Lower lobe of right lung (tissue), 2 donors: ENCODE measurements around the gene PARVA. TPM values are rescaled to one million over a fixed set of nuclear protein-coding genes. Genes with fewer than 3 reads are reported as not detected.
A peak's percentile ranks its signal among the peaks of the same experiment; 100 is the strongest.

Experiments
- ATAC-seq, 2 donors: fragments of 200-7000 bp; cut with Tn5 transposase; one replicate each; pipeline ENCODE4 v1.9.1; 2020 to 2022; ENCODE audit warnings: mild to moderate bottlenecking in 2 of 2, moderate library complexity in 2 of 2
- DNase-seq: peaks from one replicate; pipeline ENCODE4 v3.0.0-alpha.2; 2020
- H3K27ac ChIP-seq: fragments of 200-600 bp; one replicate; pipeline ENCODE4 v1.8.0; 2022
- H3K27me3 ChIP-seq: fragments of 200-600 bp; one replicate; pipeline ENCODE4 v1.8.0; 2022; ENCODE audit warnings: low read depth
- H3K36me3 ChIP-seq: fragments of 200-600 bp; one replicate; pipeline ENCODE4 v1.8.0; 2022; ENCODE audit warnings: mild to moderate bottlenecking
- H3K4me1 ChIP-seq: fragments of 200-600 bp; one replicate; pipeline ENCODE4 v1.8.0; 2022
- H3K4me3 ChIP-seq: fragments of 200-600 bp; one replicate; pipeline ENCODE4 v1.8.0; 2022; ENCODE audit warnings: mild to moderate bottlenecking
- H3K9me3 ChIP-seq: fragments of 200-600 bp; one replicate; pipeline ENCODE4 v1.8.0; 2022
- intact Hi-C: fragments of 100-400 bp; cut with DNase I; formaldehyde crosslinking; loops from one replicate; pipeline ENCODE4 v1.11.0; 2022
- total RNA-seq: library from RNA; stranded (reverse); fragmentation: NEBNext Ultra II Directional; extraction: Animal tissue kit (Norgen Biotek cat#: 25700); gene quantifications from one replicate; pipeline ENCODE4 v1.2.1, GENCODE V29; 2021
- TF ChIP-seq, protein P1 (sequence below): fragments of 200-600 bp; IDR thresholded peaks from one replicate; pipeline ENCODE4 v1.8.0; 2022; ENCODE audit warnings: antibody characterized with exemption, mild to moderate bottlenecking
- donor health status: DM: no; HTN: yes; CAD: no; lungs with severe emphysema.

PARVA gene
- total RNA-seq, 1 donor from 2014 or later: 58.3 TPM

DNA sequence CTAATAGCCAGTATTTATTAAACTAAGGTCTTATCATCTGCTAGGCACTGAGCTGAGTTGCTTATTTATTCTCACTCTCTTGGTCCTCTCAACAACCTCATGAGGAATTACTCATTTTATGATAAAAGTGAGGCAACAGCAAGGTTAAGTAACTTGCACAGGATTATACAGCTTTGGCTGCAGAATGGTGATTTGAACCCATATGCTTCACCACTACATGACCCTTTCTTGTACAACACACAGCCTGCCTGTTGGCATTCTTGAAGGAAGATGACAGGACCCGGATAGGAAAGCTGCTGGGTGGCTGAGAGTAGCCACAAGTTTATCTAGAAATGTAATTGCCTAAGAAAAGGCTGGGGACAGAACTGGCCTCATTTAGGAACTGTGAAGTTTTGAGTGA, 5.3 kb upstream of the PARVA start:
- intact Hi-C loops: no loop called here
- H3K4me1 ChIP-seq: peaks cover 4% of the 10 kb centered on the region

DNA sequence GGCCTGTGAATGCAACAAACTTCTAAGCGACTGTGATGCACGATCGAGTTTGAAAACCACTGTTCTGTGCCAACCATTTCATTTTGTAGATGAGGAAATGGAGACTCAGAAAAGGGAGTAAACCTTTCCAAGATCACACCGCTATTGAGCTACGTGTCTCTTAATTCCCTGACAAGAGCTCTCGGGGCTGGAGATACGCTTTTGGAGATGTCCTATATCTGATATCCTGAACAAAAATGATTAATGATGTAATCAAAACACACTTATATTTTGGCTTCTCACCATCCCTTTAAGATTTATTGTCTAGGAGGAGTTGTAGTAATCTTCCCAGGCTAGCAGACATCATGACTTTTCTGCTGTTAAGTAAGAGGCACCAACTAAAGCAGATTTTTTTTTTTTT, 1.7 kb upstream of the PARVA start:
- intact Hi-C loops: no loop called here
- TF ChIP-seq, protein P1, sequence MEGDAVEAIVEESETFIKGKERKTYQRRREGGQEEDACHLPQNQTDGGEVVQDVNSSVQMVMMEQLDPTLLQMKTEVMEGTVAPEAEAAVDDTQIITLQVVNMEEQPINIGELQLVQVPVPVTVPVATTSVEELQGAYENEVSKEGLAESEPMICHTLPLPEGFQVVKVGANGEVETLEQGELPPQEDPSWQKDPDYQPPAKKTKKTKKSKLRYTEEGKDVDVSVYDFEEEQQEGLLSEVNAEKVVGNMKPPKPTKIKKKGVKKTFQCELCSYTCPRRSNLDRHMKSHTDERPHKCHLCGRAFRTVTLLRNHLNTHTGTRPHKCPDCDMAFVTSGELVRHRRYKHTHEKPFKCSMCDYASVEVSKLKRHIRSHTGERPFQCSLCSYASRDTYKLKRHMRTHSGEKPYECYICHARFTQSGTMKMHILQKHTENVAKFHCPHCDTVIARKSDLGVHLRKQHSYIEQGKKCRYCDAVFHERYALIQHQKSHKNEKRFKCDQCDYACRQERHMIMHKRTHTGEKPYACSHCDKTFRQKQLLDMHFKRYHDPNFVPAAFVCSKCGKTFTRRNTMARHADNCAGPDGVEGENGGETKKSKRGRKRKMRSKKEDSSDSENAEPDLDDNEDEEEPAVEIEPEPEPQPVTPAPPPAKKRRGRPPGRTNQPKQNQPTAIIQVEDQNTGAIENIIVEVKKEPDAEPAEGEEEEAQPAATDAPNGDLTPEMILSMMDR: no peak
- Histone ChIP-seq H3K27ac (no peak overlapping the region), H3K4me3 (no peak overlapping the region), H3K4me1 (peaks cover 15% of the 10 kb centered on the region), H3K36me3 (no peaks in the 10 kb centered on the region), H3K9me3 (no peaks in the 10 kb centered on the region), H3K27me3 (no peaks in the 10 kb centered on the region)
- ATAC-seq (no peak), DNase-seq (no peak)

More for the DNA sequence above, 5.3 kb upstream of the PARVA start:
- no peak overlapping the region for H3K4me3 ChIP-seq
- TF ChIP-seq, protein P1: no peak
- no peaks in the 10 kb centered on the region for H3K36me3 ChIP-seq
- DNase-seq: no peak
- H3K27me3 ChIP-seq: no peaks in the 10 kb centered on the region
- no peak for ATAC-seq
- H3K9me3 ChIP-seq: no peaks in the 10 kb centered on the region
- H3K27ac ChIP-seq: no peak overlapping the region

DNA sequence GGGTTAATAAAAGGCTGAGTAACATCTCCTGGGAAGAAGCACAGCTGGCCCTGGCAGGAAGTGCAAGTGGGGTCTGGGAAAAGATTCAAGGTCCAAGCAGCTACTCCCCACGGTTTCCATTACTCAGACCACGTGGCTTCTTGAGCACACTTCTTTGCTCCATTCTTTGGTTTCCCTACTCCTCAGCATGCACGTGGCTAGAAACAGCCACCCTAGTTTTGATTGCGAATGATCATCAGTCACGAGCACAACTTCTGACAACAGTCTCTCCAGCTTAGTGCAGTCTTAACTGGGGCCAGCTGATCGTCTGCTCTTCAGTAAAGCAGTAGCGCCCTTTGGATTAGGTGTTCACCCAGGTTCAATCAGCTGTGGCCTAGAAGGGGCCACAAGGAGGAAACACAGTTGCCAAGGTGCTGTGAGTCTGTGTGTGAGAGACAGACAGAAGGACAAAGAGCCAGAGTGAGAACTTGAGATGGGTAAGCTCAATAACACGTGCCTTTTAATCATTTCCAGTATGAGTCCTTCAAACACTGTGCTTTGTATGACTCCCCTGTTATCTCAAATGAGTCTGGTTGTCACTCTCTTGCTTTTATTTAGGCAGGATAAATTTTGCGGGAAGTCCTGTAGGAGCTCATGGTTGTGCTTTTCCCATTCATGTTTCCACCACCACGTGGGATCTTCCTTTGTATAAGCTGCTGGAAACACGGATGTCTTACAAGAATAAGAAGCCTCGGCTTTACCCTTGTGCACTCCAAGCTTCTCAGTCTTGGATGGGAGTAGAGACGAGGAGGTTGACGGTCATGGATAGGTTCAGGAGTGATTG, 901 bp upstream of the PARVA start:
- H3K9me3 ChIP-seq: no peaks in the 10 kb centered on the region
- intact Hi-C loops: no loop called here
- H3K27ac ChIP-seq: peak overlapping the region; percentile 96
- no peaks in the 10 kb centered on the region for H3K27me3 ChIP-seq
- peaks cover 15% of the 10 kb centered on the region for H3K4me1 ChIP-seq
- H3K36me3 ChIP-seq: no peaks in the 10 kb centered on the region
- ATAC-seq: no peak
- peak overlapping the region; percentile 64 for H3K4me3 ChIP-seq
- no peak for DNase-seq
- TF ChIP-seq, protein P1: no peak

DNA sequence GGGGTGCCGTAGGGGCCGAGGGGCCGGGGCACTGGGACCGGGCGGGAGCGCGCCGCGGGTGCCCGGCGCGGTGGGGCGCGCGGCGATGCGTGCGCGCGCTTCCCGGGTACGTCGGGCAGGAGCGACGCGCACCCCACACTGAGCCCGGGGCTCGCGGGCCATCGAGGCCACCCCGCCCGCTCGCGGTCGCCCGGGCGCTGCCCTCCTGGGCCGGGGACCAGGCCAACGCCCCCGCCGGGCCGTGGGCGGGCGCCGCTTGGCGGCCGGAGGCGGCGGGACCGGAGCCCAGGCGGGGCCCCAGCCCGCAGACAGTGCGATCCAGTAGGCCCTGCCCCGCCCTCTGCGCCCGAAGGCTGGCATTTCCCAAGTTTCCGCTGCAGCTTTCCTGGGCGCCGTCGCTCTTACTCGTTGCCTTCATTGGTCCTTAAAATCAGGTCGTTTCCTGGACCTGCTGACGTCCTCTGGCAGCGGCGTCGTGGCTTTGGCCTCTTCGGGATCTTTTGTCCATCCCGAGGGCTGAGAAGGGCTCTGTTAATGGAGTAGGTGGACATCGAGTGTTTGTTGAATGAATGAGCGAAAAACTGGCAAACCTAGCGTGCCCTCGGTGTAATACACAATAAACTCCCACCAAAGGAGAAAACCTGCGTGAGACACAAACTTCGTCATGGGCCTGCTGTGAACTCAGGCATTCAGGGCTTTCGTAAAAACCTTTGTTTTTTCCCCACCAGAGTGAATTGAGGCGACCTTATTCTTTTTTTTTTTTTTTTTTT, 638 bp downstream of the PARVA start:
- H3K4me3 ChIP-seq: peak overlapping the region; percentile 64
- peak overlapping the region; percentile 96 for H3K27ac ChIP-seq
- TF ChIP-seq, protein P1: no peak
- H3K4me1 ChIP-seq: peaks cover 15% of the 10 kb centered on the region
- intact Hi-C loops: no loop called here
- DNase-seq: peak; percentile 87
- no peaks in the 10 kb centered on the region for H3K36me3 ChIP-seq
- no peaks in the 10 kb centered on the region for H3K27me3 ChIP-seq
- ATAC-seq: peak; percentile 87 to 93
- H3K9me3 ChIP-seq: no peaks in the 10 kb centered on the region

DNA sequence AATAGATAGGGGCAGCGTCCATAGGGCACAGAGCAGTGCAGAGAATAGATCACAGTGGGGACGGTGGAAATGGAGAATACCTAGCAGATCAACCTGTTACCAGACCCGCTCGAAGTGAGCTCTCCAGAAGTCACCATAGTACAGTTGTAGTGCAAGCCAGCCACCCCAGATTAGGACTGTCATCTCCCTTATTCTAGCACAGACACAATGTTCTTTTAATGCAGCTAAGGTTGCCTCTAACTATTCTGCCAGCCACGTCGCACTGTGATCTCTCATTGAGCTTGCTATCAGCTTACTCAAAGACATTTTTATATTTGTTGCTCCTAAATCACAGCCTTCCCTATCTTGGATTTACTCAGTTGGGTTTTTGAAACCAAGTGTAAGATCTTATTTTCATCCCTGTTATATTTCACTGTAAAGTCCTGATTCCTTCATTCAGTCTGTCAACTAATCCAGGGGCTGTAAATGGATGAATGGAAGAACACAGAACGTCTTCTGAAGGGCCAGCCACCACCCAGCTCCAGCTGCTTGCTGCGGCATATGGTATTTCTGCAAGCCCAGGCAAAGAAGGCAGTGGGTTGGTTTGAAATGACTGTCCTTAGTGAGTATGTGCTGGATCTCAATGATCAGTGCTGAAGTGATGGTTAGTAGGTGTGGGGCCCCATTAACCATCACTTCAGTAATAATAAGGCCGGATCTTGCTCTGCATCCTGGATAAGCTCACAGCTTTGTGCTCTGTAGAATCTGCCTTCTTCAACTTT, 3.4 kb downstream of the PARVA start:
- no peak overlapping the region for H3K4me3 ChIP-seq
- intact Hi-C loops: no loop called here
- H3K27ac ChIP-seq: no peak overlapping the region
- H3K4me1 ChIP-seq: peaks cover 15% of the 10 kb centered on the region
- no peak for DNase-seq
- TF ChIP-seq, protein P1: no peak
- H3K9me3 ChIP-seq: no peaks in the 10 kb centered on the region
- no peaks in the 10 kb centered on the region for H3K36me3 ChIP-seq
- no peak for ATAC-seq
- no peaks in the 10 kb centered on the region for H3K27me3 ChIP-seq
